SK-N-SH (cell line): ENCODE measurements around the gene ADCY4. TPM values are rescaled to one million over a fixed set of nuclear protein-coding genes. Genes with fewer than 3 reads are reported as not detected.
"Not testable (repeated sequence)": the region's sequence is repeated elsewhere in the genome, so short reads cannot be mapped to it uniquely, and the experiment has no call there.

Experiments used
- CTCF ChIA-PET: fragments of 300-600, 350-600 bp; formaldehyde crosslinking; extraction: SDS; loops from one replicate; lab custom pipeline; 2021; lab: Yijun Ruan, JAX
- POLR2A ChIA-PET: fragments of 350-600 bp; sonication (Branson Sonifier 250); formaldehyde crosslinking; extraction: SDS; loops from one replicate; lab custom pipeline; 2020; ENCODE audit warnings: antibody characterized with exemption, inconsistent platforms; lab: Yijun Ruan, JAX
- DNase-seq: peaks from one replicate; pipeline ENCODE4 v3.0.0; 2012
- H2AFZ ChIP-seq: fragments of 200-600 bp; sonication (generic); 2 replicates; pipeline ENCODE4 v1.8.1; 2016; ENCODE audit warnings: antibody characterized with exemption, mild to moderate bottlenecking, low read depth
- H3F3A ChIP-seq: fragments of 200-600 bp; sonication (generic); replicated peaks from 2 replicates; pipeline ENCODE3; 2016; ENCODE audit warnings: antibody characterized with exemption, mild to moderate bottlenecking; ENCODE audit not compliant: insufficient read depth
- H3K27ac ChIP-seq, 2 experiments: fragments of 200-500 bp in 1 of 2; fragments of 200-600 bp in 1 of 2; sonication (Bioruptor generic) in 1 of 2; sonication (generic), shearing (Covaris generic) in 1 of 2; 2 replicates each; pipeline versions ENCODE4 v1.5.1 to v1.6.1; 2014 to 2016; ENCODE audit warnings: low read depth in 2 of 2, inconsistent platforms in 1 of 2, low read length in 1 of 2, mild to moderate bottlenecking in 1 of 2, mixed read lengths in 1 of 2
- H3K27me3 ChIP-seq: fragments of 200-600 bp; sonication (generic), shearing (Covaris generic); 2 replicates; pipeline ENCODE4 v1.6.1; 2016; ENCODE audit warnings: mixed run types; ENCODE audit not compliant: insufficient read depth
- H3K36me3 ChIP-seq, 2 experiments: fragments of 200-500 bp in 1 of 2; fragments of 200-600 bp in 1 of 2; sonication (Bioruptor generic) in 1 of 2; sonication (generic) in 1 of 2; replicated peaks in 1 of 2; 2 replicates each; pipeline versions ENCODE3 to v1.5.1; 2014 to 2016; ENCODE audit warnings: low read length in 1 of 2, mild to moderate bottlenecking in 1 of 2; ENCODE audit not compliant: insufficient read depth in 2 of 2, control insufficient read depth in 1 of 2
- H3K4me1 ChIP-seq, 2 experiments: fragments of 200-500 bp in 1 of 2; fragments of 200-600 bp in 1 of 2; sonication (Bioruptor generic) in 1 of 2; sonication (generic), shearing (Covaris generic) in 1 of 2; 2 replicates each; pipeline versions ENCODE4 v1.5.1 to v1.6.1; 2014 to 2016; ENCODE audit warnings: low read depth in 1 of 2, low read length in 1 of 2, mixed run types in 1 of 2; ENCODE audit not compliant: insufficient read depth in 2 of 2, control insufficient read depth in 1 of 2
- H3K4me2 ChIP-seq: fragments of 200-600 bp; sonication (generic), shearing (Covaris generic); 2 replicates; pipeline ENCODE4 v1.6.1; 2017; ENCODE audit warnings: mixed run types
- H3K4me3 ChIP-seq, 2 experiments: fragments of 200-500 bp in 1 of 2; fragments of 200-600 bp in 1 of 2; sonication (Bioruptor generic) in 1 of 2; sonication (generic), shearing (Covaris generic) in 1 of 2; 2 replicates each; pipeline versions ENCODE4 v1.5.1 to v1.8.1; 2014 to 2016; ENCODE audit warnings: low read depth in 2 of 2, inconsistent platforms in 1 of 2, low read length in 1 of 2, mild to moderate bottlenecking in 1 of 2, mixed read lengths in 1 of 2, moderate library complexity in 1 of 2
- H3K79me2 ChIP-seq: fragments of 200-600 bp; sonication (generic); 2 replicates; pipeline ENCODE4 v1.8.1; 2017; ENCODE audit warnings: mild to moderate bottlenecking; ENCODE audit not compliant: insufficient read depth
- H3K9ac ChIP-seq: fragments of 200-600 bp; sonication (generic); 2 replicates; pipeline ENCODE4 v1.6.1; 2017; ENCODE audit warnings: mixed run types
- H3K9me2 ChIP-seq: fragments of 200-600 bp; sonication (generic); 2 replicates; pipeline ENCODE4 v1.6.1; 2017; ENCODE audit warnings: mixed run types
- H3K9me3 ChIP-seq: fragments of 200-600 bp; sonication (generic); 2 replicates; pipeline ENCODE4 v1.6.1; 2017; ENCODE audit warnings: mixed run types, mild to moderate bottlenecking, moderate library complexity
- H4K20me1 ChIP-seq: fragments of 200-600 bp; sonication (generic); 2 replicates; pipeline ENCODE4 v1.6.1; 2017; ENCODE audit warnings: mild to moderate bottlenecking, mixed run types; ENCODE audit not compliant: insufficient read depth
- CHD2 ChIP-seq: fragments of 150-350 bp; IDR thresholded peaks from 2 replicates; pipeline ENCODE4 v1.6.1; 2018; ENCODE audit warnings: low read length; ENCODE audit not compliant: partially characterized antibody
- EP300 ChIP-seq, 2 experiments: IDR thresholded peaks; 2 replicates each; pipeline versions ENCODE4 v1.4.0 to v1.6.1; 2012; ENCODE audit warnings: borderline replicate concordance in 1 of 2, low read depth in 1 of 2, low read length in 1 of 2
- EZH2phosphoT487 ChIP-seq: fragments of 200-600 bp; sonication (generic); IDR thresholded peaks from 2 replicates; pipeline ENCODE4 v1.6.1; 2017; ENCODE audit warnings: low read depth, mixed run types, mild to moderate bottlenecking, antibody characterized with exemption, moderate library complexity, borderline replicate concordance
- FOXJ3 ChIP-seq: sonication (generic); formaldehyde crosslinking; IDR thresholded peaks from 2 replicates; pipeline ENCODE4 v1.5.1; 2020; ENCODE audit warnings: mild to moderate bottlenecking, missing genetic modification reagents
- GATA2 ChIP-seq: sonication (generic); formaldehyde crosslinking; IDR thresholded peaks from 2 replicates; pipeline ENCODE4 v1.5.0; 2020; ENCODE audit warnings: mild to moderate bottlenecking, missing genetic modification reagents
- JUND ChIP-seq: IDR thresholded peaks from 2 replicates; pipeline ENCODE4 v1.4.0; 2012
- MEF2A ChIP-seq: IDR thresholded peaks from 2 replicates; pipeline ENCODE4 v1.4.0; 2012; ENCODE audit warnings: low read depth, borderline replicate concordance
- NFIC ChIP-seq: IDR thresholded peaks from 2 replicates; pipeline ENCODE4 v1.4.0; 2012; ENCODE audit warnings: borderline replicate concordance
- NRF1 ChIP-seq: IDR thresholded peaks from 2 replicates; pipeline ENCODE4 v1.6.1; 2012; ENCODE audit warnings: low read depth, mild to moderate bottlenecking, low read length
- POLR2AphosphoS5 ChIP-seq: IDR thresholded peaks from 2 replicates; pipeline ENCODE4 v1.6.1; 2012; ENCODE audit warnings: low read depth, low read length
- RAD21 ChIP-seq: IDR thresholded peaks from 2 replicates; pipeline ENCODE4 v1.6.1; 2012; ENCODE audit warnings: mild to moderate bottlenecking, low read length
- RXRA ChIP-seq: IDR thresholded peaks from 2 replicates; pipeline ENCODE4 v1.4.0; 2012; ENCODE audit warnings: low read depth, mild to moderate bottlenecking, borderline replicate concordance
- SMC3 ChIP-seq: IDR thresholded peaks from 2 replicates; pipeline ENCODE4 v1.6.1; 2012; ENCODE audit warnings: low read depth, low read length, improper control_type of control experiment
- TAF1 ChIP-seq: IDR thresholded peaks from 2 replicates; pipeline ENCODE4 v1.6.1; 2012; ENCODE audit warnings: low read depth, mild to moderate bottlenecking, low read length, moderate library complexity, borderline replicate concordance
- TCF12 ChIP-seq: IDR thresholded peaks from 2 replicates; pipeline ENCODE4 v1.4.0; 2012
- TEAD4 ChIP-seq: IDR thresholded peaks from 2 replicates; pipeline ENCODE4 v1.4.0; 2012; ENCODE audit warnings: mild to moderate bottlenecking, borderline replicate concordance; ENCODE audit not compliant: insufficient read depth
- YY1 ChIP-seq: IDR thresholded peaks from 2 replicates; pipeline ENCODE4 v1.4.0; 2012; ENCODE audit warnings: low read depth, mild to moderate bottlenecking
- WGBS: methylation state at CpG from one replicate; pipeline ENCODE4 v1.1.6; 2017; ENCODE audit warnings: low lambda C conversion rate; 5-methylcytosine and 5-hydroxymethylcytosine counted together
- polyA plus RNA-seq, 3 experiments: library from polyadenylated mRNA; depleted of rRNA; stranded (reverse); fragments of >200 nt; gene quantifications; 2 replicates each; pipeline ENCODE4 v1.2.3, GENCODE V29; 2012
- TF ChIP-seq, protein P1 (sequence below): fragments of 200-600 bp; sonication (generic); IDR thresholded peaks from 2 replicates; pipeline ENCODE4 v1.6.1; 2017; ENCODE audit warnings: antibody characterized with exemption, mild to moderate bottlenecking, moderate library complexity
- TF ChIP-seq, protein P2 (sequence below): IDR thresholded peaks from 2 replicates; pipeline ENCODE4; 2012
- TF ChIP-seq, protein P3 (sequence below): fragments of 150-350 bp; IDR thresholded peaks from 2 replicates; pipeline ENCODE4 v1.6.1; 2017; ENCODE audit warnings: antibody characterized with exemption, low read length, low read depth, borderline replicate concordance
- TF ChIP-seq, protein P4 (sequence below): IDR thresholded peaks from 2 replicates; pipeline ENCODE4 v1.4.0; 2012; ENCODE audit warnings: low read depth, borderline replicate concordance

Gene ADCY4
- polyA plus RNA-seq, 1 of the 3 experiments (the other 2 are of a cell fraction), result 0.08 TPM

DNA sequence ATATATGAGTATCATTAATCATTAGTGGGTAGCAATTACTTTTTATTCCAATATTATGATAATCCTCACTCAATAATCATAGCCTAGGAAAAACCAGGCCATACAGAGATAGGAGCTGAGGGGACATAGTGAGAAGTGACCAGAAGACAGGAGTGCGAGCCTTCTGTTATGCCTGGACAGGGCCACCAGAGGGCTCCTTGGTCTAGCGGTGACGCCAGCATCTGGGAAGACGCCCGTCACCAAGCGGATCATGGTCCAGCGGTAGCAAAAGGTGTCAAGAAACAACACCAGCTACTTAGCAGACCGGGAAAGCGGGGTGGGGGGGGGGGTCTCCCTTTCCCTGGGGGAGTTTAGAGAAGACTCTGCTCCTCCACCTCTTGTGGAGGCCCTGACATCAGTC lies 7.0 kb downstream of the ADCY4 start:
- not testable (repeated sequence) for H3F3A ChIP-seq, H3K27me3 ChIP-seq, H3K9me3 ChIP-seq, H2AFZ ChIP-seq, H3K9ac ChIP-seq, H4K20me1 ChIP-seq, H3K79me2 ChIP-seq, H3K36me3 ChIP-seq, H3K4me3 ChIP-seq, H3K4me2 ChIP-seq, H3K9me2 ChIP-seq, H3K27ac ChIP-seq, DNase-seq
- 7% methylated on average over 7 of the region's 9 CpGs for WGBS
- TF ChIP-seq SMC3, result peak; percentile 26
- TF ChIP-seq RAD21, result peak; percentile 37
- TF ChIP-seq, protein P1, sequence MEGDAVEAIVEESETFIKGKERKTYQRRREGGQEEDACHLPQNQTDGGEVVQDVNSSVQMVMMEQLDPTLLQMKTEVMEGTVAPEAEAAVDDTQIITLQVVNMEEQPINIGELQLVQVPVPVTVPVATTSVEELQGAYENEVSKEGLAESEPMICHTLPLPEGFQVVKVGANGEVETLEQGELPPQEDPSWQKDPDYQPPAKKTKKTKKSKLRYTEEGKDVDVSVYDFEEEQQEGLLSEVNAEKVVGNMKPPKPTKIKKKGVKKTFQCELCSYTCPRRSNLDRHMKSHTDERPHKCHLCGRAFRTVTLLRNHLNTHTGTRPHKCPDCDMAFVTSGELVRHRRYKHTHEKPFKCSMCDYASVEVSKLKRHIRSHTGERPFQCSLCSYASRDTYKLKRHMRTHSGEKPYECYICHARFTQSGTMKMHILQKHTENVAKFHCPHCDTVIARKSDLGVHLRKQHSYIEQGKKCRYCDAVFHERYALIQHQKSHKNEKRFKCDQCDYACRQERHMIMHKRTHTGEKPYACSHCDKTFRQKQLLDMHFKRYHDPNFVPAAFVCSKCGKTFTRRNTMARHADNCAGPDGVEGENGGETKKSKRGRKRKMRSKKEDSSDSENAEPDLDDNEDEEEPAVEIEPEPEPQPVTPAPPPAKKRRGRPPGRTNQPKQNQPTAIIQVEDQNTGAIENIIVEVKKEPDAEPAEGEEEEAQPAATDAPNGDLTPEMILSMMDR, result peak; percentile 67
- POLR2A ChIA-PET, result interaction anchor here (1.3 to 1.7 kb wide), 2 partner anchors 109 to 115 kb away, joined by 4 read pairs; partner anchors contain the start of gene SDR39U1
- peaks cover 0 to 12% of the 10 kb centered on the region in 2 experiments; a peak in 1 of 4 replicates for H3K4me1 ChIP-seq
- CTCF ChIA-PET, result interaction anchor here (0.6 to 14.6 kb wide), 16 partner anchors 9 to 114 kb away, joined by 3 to 115 read pairs (median 4); partner anchors contain the start of genes CBLN3, CIDEB, KHNYN and LTB4R

DNA sequence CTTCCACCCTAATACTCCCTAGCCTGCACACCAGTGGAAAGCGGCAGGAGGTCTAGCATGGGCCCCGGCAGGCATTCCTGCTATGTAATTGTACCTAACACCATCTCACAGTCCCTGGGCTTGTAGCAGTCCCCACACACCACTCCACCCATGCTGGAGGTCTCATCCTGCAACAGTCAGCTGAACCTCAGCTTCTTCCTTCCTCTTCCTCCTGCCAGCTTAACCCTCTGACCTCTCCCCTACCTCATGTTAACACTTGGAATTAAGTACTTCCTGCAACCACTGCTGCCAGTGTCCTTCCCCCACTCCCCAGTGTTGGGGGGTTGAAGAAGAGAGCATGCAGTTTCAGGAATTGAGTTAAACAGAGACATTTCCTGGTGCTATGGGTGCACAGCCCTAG lies 7.6 kb downstream of the ADCY4 start:
- Histone ChIP-seq H3K36me3 (no peaks in the 10 kb centered on the region), H2AFZ (no peak overlapping the region), H4K20me1 (no peaks in the 10 kb centered on the region), H3K4me1 (peaks cover 0 to 7% of the 10 kb centered on the region in 2 experiments; a peak in 1 of 4 replicates), H3F3A (no peaks in the 10 kb centered on the region), H3K4me2 (no peak overlapping the region), H3K9me2 (no peaks in the 10 kb centered on the region), H3K27me3 (no peaks in the 10 kb centered on the region), H3K9ac (no peak overlapping the region), H3K27ac (no peak overlapping the region), H3K79me2 (no peaks in the 10 kb centered on the region), H3K4me3 (no peak overlapping the region), H3K9me3 (no peaks in the 10 kb centered on the region)
- DNase-seq, result no peak
- POLR2A ChIA-PET, result interaction anchor here (1.3 to 1.7 kb wide), 2 partner anchors 109 to 115 kb away, joined by 4 read pairs; partner anchors contain the start of gene SDR39U1
- CTCF ChIA-PET, result interaction anchor here (0.6 to 14.6 kb wide), 14 partner anchors 9 to 115 kb away, joined by 3 to 115 read pairs (median 5); partner anchors contain the start of genes CBLN3, CIDEB, KHNYN and LTB4R
- 69% methylated on average over 2 of the region's 2 CpGs for WGBS
- TF ChIP-seq TCF12 (no peak), POLR2AphosphoS5 (no peak), YY1 (no peak), EZH2phosphoT487 (no peak), CHD2 (no peak), NRF1 (no peak), TAF1 (no peak), JUND (no peak), FOXJ3 (no peak), RXRA (no peak), TEAD4 (no peak), NFIC (no peak), EP300 (IDR thresholded peaks at IDR 0.05; ENCODE audit: borderline replicate concordance in 1 of 2, low read depth in 1 of 2, low read length in 1 of 2) (no peak), MEF2A (no peak), GATA2 (CRISPR knock-in tag) (no peak)
- TF ChIP-seq, protein P2, sequence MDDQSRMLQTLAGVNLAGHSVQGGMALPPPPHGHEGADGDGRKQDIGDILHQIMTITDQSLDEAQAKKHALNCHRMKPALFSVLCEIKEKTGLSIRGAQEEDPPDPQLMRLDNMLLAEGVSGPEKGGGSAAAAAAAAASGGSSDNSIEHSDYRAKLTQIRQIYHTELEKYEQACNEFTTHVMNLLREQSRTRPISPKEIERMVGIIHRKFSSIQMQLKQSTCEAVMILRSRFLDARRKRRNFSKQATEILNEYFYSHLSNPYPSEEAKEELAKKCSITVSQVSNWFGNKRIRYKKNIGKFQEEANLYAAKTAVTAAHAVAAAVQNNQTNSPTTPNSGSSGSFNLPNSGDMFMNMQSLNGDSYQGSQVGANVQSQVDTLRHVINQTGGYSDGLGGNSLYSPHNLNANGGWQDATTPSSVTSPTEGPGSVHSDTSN, result no peak
- TF ChIP-seq, protein P1, result no peak
- TF ChIP-seq, protein P3, sequence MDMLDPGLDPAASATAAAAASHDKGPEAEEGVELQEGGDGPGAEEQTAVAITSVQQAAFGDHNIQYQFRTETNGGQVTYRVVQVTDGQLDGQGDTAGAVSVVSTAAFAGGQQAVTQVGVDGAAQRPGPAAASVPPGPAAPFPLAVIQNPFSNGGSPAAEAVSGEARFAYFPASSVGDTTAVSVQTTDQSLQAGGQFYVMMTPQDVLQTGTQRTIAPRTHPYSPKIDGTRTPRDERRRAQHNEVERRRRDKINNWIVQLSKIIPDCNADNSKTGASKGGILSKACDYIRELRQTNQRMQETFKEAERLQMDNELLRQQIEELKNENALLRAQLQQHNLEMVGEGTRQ, result no peak
- TF ChIP-seq, protein P4, sequence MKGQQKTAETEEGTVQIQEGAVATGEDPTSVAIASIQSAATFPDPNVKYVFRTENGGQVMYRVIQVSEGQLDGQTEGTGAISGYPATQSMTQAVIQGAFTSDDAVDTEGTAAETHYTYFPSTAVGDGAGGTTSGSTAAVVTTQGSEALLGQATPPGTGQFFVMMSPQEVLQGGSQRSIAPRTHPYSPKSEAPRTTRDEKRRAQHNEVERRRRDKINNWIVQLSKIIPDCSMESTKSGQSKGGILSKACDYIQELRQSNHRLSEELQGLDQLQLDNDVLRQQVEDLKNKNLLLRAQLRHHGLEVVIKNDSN, result no peak
